Endothelial cell of umbilical vein (primary cell): ENCODE results near the gene CCN6. TPM values are rescaled to one million over a fixed set of nuclear protein-coding genes. Genes with fewer than 3 reads are reported as not detected.
A peak's percentile ranks its signal among the peaks of the same experiment; 100 is the strongest.

Source experiments
- BruUV-seq: library from RNA; stranded (reverse); fragments of 400-500 nt; replicated peaks from 2 replicates; lab custom pipeline; 2021; lab: Mats Ljungman, UMichigan
- CTCF ChIA-PET: fragments of 300-600, 350-600 bp; sonication (Branson Sonifier 250); formaldehyde crosslinking; loops from one replicate; lab custom pipeline; 2021; ENCODE audit warnings: antibody characterized with exemption, inconsistent platforms; lab: Charles Lee
- POLR2A ChIA-PET: fragments of 300-600, 350-600 bp; sonication (Branson Sonifier 250); formaldehyde crosslinking; loops from one replicate; lab custom pipeline; 2021; ENCODE audit warnings: antibody characterized with exemption, inconsistent platforms; lab: Charles Lee
- DNase-seq: peaks from one replicate; pipeline ENCODE4 v3.0.0-alpha.2; 2011; ENCODE audit warnings: low read depth, low spot score
- FAIRE-seq: peaks from 2 replicates; lab custom pipeline; 2011; peaks lifted over from hg19 to GRCh38; lab: Jason Lieb, UNC
- H2AFZ ChIP-seq: 2 replicates; pipeline ENCODE4 v1.6.0; 2012; ENCODE audit warnings: low read depth, low read length, control low read depth, inconsistent platforms
- H3K27ac ChIP-seq: 2 replicates; pipeline ENCODE4 v1.5.1; 2011; ENCODE audit warnings: low read depth, mild to moderate bottlenecking, control low read depth, low read length, moderate library complexity; ENCODE audit not compliant: insufficient read depth
- H3K27me3 ChIP-seq, 2 experiments: 2 replicates each; pipeline versions ENCODE4 v1.6.0 to v1.6.1; 2011; ENCODE audit warnings: low read length in 2 of 2, mixed read lengths in 1 of 2; ENCODE audit not compliant: control insufficient read depth in 2 of 2, insufficient read depth in 2 of 2
- H3K36me3 ChIP-seq, 2 experiments: 2 replicates in 1 of 2; 3 replicates in 1 of 2; pipeline ENCODE4 v1.5.1; 2011; ENCODE audit warnings: low read length in 2 of 2, mild to moderate bottlenecking in 1 of 2, moderate library complexity in 1 of 2; ENCODE audit not compliant: control insufficient read depth in 2 of 2, insufficient read depth in 2 of 2; ENCODE audit errors: extremely low read depth in 1 of 2
- H3K4me1 ChIP-seq: 3 replicates; pipeline ENCODE4 v1.5.1; 2011; ENCODE audit warnings: mild to moderate bottlenecking, low read length; ENCODE audit not compliant: control insufficient read depth, insufficient read depth; ENCODE audit errors: extremely low read depth
- H3K4me2 ChIP-seq: 2 replicates; pipeline ENCODE4 v1.6.1; 2011; ENCODE audit warnings: low read length, control low read depth, mixed read lengths; ENCODE audit not compliant: insufficient read depth
- H3K4me3 ChIP-seq, 3 experiments: fragments of 200-600 bp in 1 of 3; sonication (generic), shearing (Covaris generic) in 1 of 3; replicated peaks in 1 of 3; 2 replicates each; pipeline ENCODE4 v1.5.1; 2011 to 2016; ENCODE audit warnings: control low read depth in 3 of 3, low read length in 3 of 3, mild to moderate bottlenecking in 2 of 3, inconsistent platforms in 1 of 3, low read depth in 1 of 3, moderate library complexity in 1 of 3; ENCODE audit not compliant: insufficient read depth in 1 of 3
- H3K79me2 ChIP-seq: 2 replicates; pipeline ENCODE4 v1.6.0; 2012; ENCODE audit warnings: low read length, inconsistent platforms; ENCODE audit not compliant: control insufficient read depth, insufficient read depth
- H3K9ac ChIP-seq: replicated peaks from 2 replicates; pipeline ENCODE3; 2011; ENCODE audit warnings: low read length, control low read depth; ENCODE audit not compliant: insufficient read depth; ENCODE audit errors: extremely low read depth
- H3K9me1 ChIP-seq: replicated peaks from 3 replicates; pipeline ENCODE4 v1.6.0; 2011; ENCODE audit warnings: mild to moderate bottlenecking, low read length; ENCODE audit not compliant: control insufficient read depth, insufficient read depth; ENCODE audit errors: extremely low read depth
- H3K9me3 ChIP-seq: replicated peaks from 2 replicates; pipeline ENCODE4 v1.5.1; 2012; ENCODE audit warnings: low read length, inconsistent platforms; ENCODE audit not compliant: control insufficient read depth, insufficient read depth
- H4K20me1 ChIP-seq: replicated peaks from 2 replicates; pipeline ENCODE3; 2011; ENCODE audit warnings: mild to moderate bottlenecking, low read length; ENCODE audit not compliant: control insufficient read depth, insufficient read depth; ENCODE audit errors: extremely low read depth
- EZH2 ChIP-seq: IDR thresholded peaks from 2 replicates; pipeline ENCODE4 v1.6.1; 2012; ENCODE audit warnings: borderline replicate concordance, low read depth, mild to moderate bottlenecking, moderate library complexity, low read length, inconsistent platforms; ENCODE audit not compliant: severe bottlenecking
- FOS ChIP-seq: IDR thresholded peaks from 2 replicates; pipeline ENCODE4 v1.6.1; 2011; ENCODE audit warnings: mild to moderate bottlenecking, low read length, moderate library complexity, borderline replicate concordance; ENCODE audit not compliant: insufficient read depth
- GATA2 ChIP-seq: IDR thresholded peaks from 2 replicates; pipeline ENCODE4 v1.7.0; 2011; ENCODE audit warnings: low read depth, mild to moderate bottlenecking, moderate library complexity, mixed read lengths, low read length; ENCODE audit not compliant: insufficient read length, insufficient read depth
- JUN ChIP-seq: IDR thresholded peaks from 2 replicates; pipeline ENCODE4 v1.6.1; 2011; ENCODE audit warnings: borderline replicate concordance, low read depth; ENCODE audit not compliant: insufficient read length, insufficient read depth
- MYC ChIP-seq: IDR thresholded peaks from one replicate; pipeline ENCODE4 v1.6.1; 2011; ENCODE audit warnings: mild to moderate bottlenecking, low read depth, low read length
- POLR2A ChIP-seq: IDR thresholded peaks from 2 replicates; pipeline ENCODE4 v1.6.1; 2012; ENCODE audit warnings: low read depth, mild to moderate bottlenecking, control low read depth, low read length
- POLR2AphosphoS5 ChIP-seq: IDR thresholded peaks from 2 replicates; pipeline ENCODE4 v1.6.1; 2012; ENCODE audit warnings: low read depth, mild to moderate bottlenecking, control low read depth, low read length, moderate library complexity; ENCODE audit not compliant: insufficient read depth
- dilution Hi-C: fragments of 300-500 bp; cut with MboI; formaldehyde crosslinking; loops from one replicate; pipeline ENCODE4 v1.15.0; 2019; ENCODE audit warnings: low sequenced_read_pairs; ENCODE audit not compliant: extremely low pct_ligation_motif_present
- intact Hi-C: fragments of 100-400 bp; cut with micrococcal nuclease; formaldehyde crosslinking; loops from one replicate; pipeline ENCODE4 v1.10.0; 2022
- polyA plus RNA-seq, 4 experiments: library from polyadenylated mRNA; depleted of rRNA in 3 of 4; stranded (reverse) in 3 of 4; unstranded in 1 of 4; fragments of >200 nt; gene quantifications; 2 replicates each; pipeline versions ENCODE4 v1.2.1 to v1.2.3, GENCODE V29; 2011 to 2012; ENCODE audit warnings: missing spikeins in 1 of 4
- total RNA-seq: library from RNA; stranded (reverse); gene quantifications from 2 replicates; pipeline ENCODE4 v1.2.3, GENCODE V29; 2021
- TF ChIP-seq, protein P1 (sequence below), 2 donors: IDR thresholded peaks; 1 replicate in 1 of 2; 2 replicates in 1 of 2; pipeline ENCODE4 v1.5.1; 2011; ENCODE audit warnings: low read length in 2 of 2, mild to moderate bottlenecking in 2 of 2, moderate library complexity in 2 of 2, control low read depth in 1 of 2, inconsistent platforms in 1 of 2, low read depth in 1 of 2; ENCODE audit not compliant: insufficient read depth in 1 of 2; ENCODE audit errors: extremely low read depth in 1 of 2
- TF ChIP-seq, protein P2 (sequence below): IDR thresholded peaks from 2 replicates; pipeline ENCODE4 v1.6.1; 2011; ENCODE audit not compliant: insufficient read depth, insufficient read length

CCN6 gene
- total and polyA plus RNA-seq, 2 donors (not counting 3 experiments of a cell fraction or from before 2014, with no cell fraction given), result not detected

DNA sequence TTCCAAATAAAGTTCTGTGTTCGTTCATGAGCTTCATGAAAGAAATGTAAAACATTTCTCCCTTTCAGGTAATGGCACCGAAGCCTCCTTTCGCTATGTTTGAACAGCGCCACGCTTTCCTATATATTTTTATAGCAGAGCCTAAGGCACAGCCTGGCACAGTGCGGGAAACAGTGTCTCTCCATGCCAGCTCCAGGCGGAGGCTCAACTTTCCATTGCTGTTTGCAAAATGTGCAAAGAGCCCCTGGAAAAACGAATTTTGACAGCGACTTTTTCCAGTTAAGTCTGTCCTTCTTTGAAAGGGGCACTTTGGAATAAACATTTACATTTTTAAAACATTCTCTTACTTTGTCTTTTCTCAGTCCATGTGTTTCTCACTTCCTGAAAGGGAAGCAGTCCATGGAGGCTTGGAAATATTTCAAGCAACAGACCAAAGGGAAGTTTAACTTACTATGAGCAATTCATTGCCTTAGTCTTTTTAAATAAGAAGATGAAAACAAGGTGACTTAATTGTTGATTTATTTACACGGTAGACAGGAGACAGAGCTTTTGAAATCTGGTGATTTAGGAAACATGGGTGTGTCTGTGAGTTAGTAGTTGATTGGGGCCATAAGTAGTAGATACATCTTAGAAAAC is 769 bp downstream of the CCN6 start:
- H3K9me1 ChIP-seq, result no peaks in the 10 kb centered on the region
- H3K4me1 ChIP-seq, result no peaks in the 10 kb centered on the region
- no peaks in the 10 kb centered on the region for H3K27me3 ChIP-seq
- dilution Hi-C loops (no loop called here), intact Hi-C loops (no loop called here)
- H3K79me2 ChIP-seq, result no peaks in the 10 kb centered on the region
- no peaks in the 10 kb centered on the region for H4K20me1 ChIP-seq
- no peaks in the 10 kb centered on the region for H3K36me3 ChIP-seq
- TF ChIP-seq FOS, result no peak
- no peak for TF ChIP-seq EZH2
- no peak for TF ChIP-seq GATA2
- TF ChIP-seq JUN, result no peak
- no peak for TF ChIP-seq MYC
- TF ChIP-seq, protein P1, sequence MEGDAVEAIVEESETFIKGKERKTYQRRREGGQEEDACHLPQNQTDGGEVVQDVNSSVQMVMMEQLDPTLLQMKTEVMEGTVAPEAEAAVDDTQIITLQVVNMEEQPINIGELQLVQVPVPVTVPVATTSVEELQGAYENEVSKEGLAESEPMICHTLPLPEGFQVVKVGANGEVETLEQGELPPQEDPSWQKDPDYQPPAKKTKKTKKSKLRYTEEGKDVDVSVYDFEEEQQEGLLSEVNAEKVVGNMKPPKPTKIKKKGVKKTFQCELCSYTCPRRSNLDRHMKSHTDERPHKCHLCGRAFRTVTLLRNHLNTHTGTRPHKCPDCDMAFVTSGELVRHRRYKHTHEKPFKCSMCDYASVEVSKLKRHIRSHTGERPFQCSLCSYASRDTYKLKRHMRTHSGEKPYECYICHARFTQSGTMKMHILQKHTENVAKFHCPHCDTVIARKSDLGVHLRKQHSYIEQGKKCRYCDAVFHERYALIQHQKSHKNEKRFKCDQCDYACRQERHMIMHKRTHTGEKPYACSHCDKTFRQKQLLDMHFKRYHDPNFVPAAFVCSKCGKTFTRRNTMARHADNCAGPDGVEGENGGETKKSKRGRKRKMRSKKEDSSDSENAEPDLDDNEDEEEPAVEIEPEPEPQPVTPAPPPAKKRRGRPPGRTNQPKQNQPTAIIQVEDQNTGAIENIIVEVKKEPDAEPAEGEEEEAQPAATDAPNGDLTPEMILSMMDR (IDR thresholded peaks at IDR 0.05; ENCODE audit: extremely low read depth in 1 of 2, insufficient read depth in 1 of 2, low read depth in 1 of 2, low read length in 2 of 2), result no peak
- TF ChIP-seq, protein P2, sequence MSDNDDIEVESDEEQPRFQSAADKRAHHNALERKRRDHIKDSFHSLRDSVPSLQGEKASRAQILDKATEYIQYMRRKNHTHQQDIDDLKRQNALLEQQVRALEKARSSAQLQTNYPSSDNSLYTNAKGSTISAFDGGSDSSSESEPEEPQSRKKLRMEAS, result no peak
- no peak for TF ChIP-seq POLR2AphosphoS5
- no peak for TF ChIP-seq POLR2A
- ChIA-PET CTCF (interaction anchor here (1.8 kb wide), 1 partner anchor 11 kb away, joined by 5 read pairs; no protein-coding TSS in a partner anchor), POLR2A (no interaction called here)
- no peak overlapping the region for H3K9ac ChIP-seq
- no peak overlapping the region for H3K4me2 ChIP-seq
- H3K27ac ChIP-seq, result no peak overlapping the region
- no peak overlapping the region for H2AFZ ChIP-seq
- H3K4me3 ChIP-seq, result no peak overlapping the region
- BruUV-seq, result no TSS peak
- H3K9me3 ChIP-seq, result no peaks in the 10 kb centered on the region
- FAIRE-seq (no peak), DNase-seq (peak; percentile 22)
